HCT116 (cell line): Measurements from ENCODE around the gene CNNM4. TPM values are rescaled to one million over a fixed set of nuclear protein-coding genes. Genes with fewer than 3 reads are reported as not detected.

ENCODE experiments used
- ATAC-seq: fragments of 200-7000 bp; cut with Tn5 transposase; 2 replicates; pipeline ENCODE4 v1.9.1; 2020; ENCODE audit warnings: mild to moderate bottlenecking, moderate library complexity
- BruUV-seq: library from RNA; stranded (reverse); fragments of 400-500 nt; replicated peaks from 2 replicates; lab custom pipeline; 2021; lab: Mats Ljungman, UMichigan
- CTCF ChIA-PET: fragments of 300-600 bp; sonication (Branson Sonifier 250); formaldehyde crosslinking; loops from one replicate; lab custom pipeline; 2021; ENCODE audit warnings: antibody characterized with exemption; lab: Charles Lee
- POLR2A ChIA-PET: fragments of 300-600, 350-600 bp; sonication (Branson Sonifier 250); formaldehyde crosslinking; loops from one replicate; lab custom pipeline; 2021; ENCODE audit warnings: antibody characterized with exemption; lab: Charles Lee
- RAD21 ChIA-PET, 2 experiments: fragments of 300-600 bp; sonication (Branson Sonifier 250); formaldehyde crosslinking; loops; one replicate each; lab custom pipeline; 2023; ENCODE audit warnings: low total read pairs in 2 of 2; ENCODE audit not compliant: uncharacterized antibody in 2 of 2, unreplicated experiment in 2 of 2, low non-redundant PET in 1 of 2; lab: Charles Lee
- DNase-seq: peaks from one replicate; pipeline ENCODE4 v3.0.0-alpha.2; 2010; ENCODE audit warnings: low read depth, low spot score
- H2AFZ ChIP-seq: fragments of 200-600 bp; shearing (Covaris generic), sonication (generic); 2 replicates; pipeline ENCODE4 v1.6.1; 2017; ENCODE audit warnings: low read depth, mixed run types, mixed read lengths, antibody characterized with exemption, low read length; ENCODE audit not compliant: poor library complexity, severe bottlenecking
- H3K27ac ChIP-seq: 2 replicates; pipeline ENCODE4 v1.5.1; 2012; ENCODE audit warnings: low read depth, low read length
- H3K27me3 ChIP-seq: fragments of 200-600 bp; sonication (generic); 2 replicates; pipeline ENCODE4 v1.6.1; 2016; ENCODE audit warnings: mixed run types, low read length, mixed read lengths; ENCODE audit not compliant: insufficient read depth
- H3K36me3 ChIP-seq, 2 experiments: fragments of 200-500 bp in 1 of 2; fragments of 200-600 bp in 1 of 2; sonication (Bioruptor generic) in 1 of 2; sonication (generic) in 1 of 2; 2 replicates each; pipeline versions ENCODE4 v1.5.1 to v1.6.1; 2014 to 2016; ENCODE audit warnings: low read length in 2 of 2, inconsistent platforms in 1 of 2, mixed read lengths in 1 of 2, mixed run types in 1 of 2; ENCODE audit not compliant: insufficient read depth in 2 of 2, control insufficient read depth in 1 of 2
- H3K4me1 ChIP-seq, 2 experiments: fragments of 200-600 bp in 1 of 2; sonication (generic) in 1 of 2; 2 replicates each; pipeline versions ENCODE4 v1.5.1 to v1.6.1; 2012 to 2017; ENCODE audit warnings: low read length in 2 of 2, inconsistent platforms in 1 of 2, mild to moderate bottlenecking in 1 of 2, mixed read lengths in 1 of 2, mixed run types in 1 of 2, moderate library complexity in 1 of 2; ENCODE audit not compliant: insufficient read depth in 2 of 2, control insufficient read depth in 1 of 2
- H3K4me2 ChIP-seq: fragments of 200-600 bp; sonication (generic); 2 replicates; pipeline ENCODE4 v1.6.1; 2017; ENCODE audit warnings: mixed run types, low read length, mixed read lengths
- H3K4me3 ChIP-seq, 2 experiments: fragments of 200-600 bp in 1 of 2; sonication (generic) in 1 of 2; replicated peaks in 1 of 2; 2 replicates each; pipeline ENCODE4 v1.5.1; 2011 to 2016; ENCODE audit warnings: low read length in 2 of 2, control low read depth in 1 of 2, low read depth in 1 of 2, mild to moderate bottlenecking in 1 of 2, mixed read lengths in 1 of 2, mixed run types in 1 of 2
- H3K79me2 ChIP-seq: fragments of 200-600 bp; sonication (generic); 2 replicates; pipeline ENCODE4 v1.6.1; 2017; ENCODE audit warnings: mild to moderate bottlenecking, mixed run types, low read length, moderate library complexity, mixed read lengths; ENCODE audit not compliant: insufficient read depth
- H3K9ac ChIP-seq: fragments of 200-600 bp; sonication (generic); 2 replicates; pipeline ENCODE4 v1.6.1; 2016; ENCODE audit warnings: low read length, mixed read lengths
- H3K9me2 ChIP-seq: fragments of 200-600 bp; sonication (generic), shearing (Covaris generic); 2 replicates; pipeline ENCODE4 v1.6.1; 2017; ENCODE audit warnings: mixed run types, mild to moderate bottlenecking, moderate library complexity; ENCODE audit not compliant: insufficient read depth
- H3K9me3 ChIP-seq, 2 experiments: fragments of 200-500 bp in 1 of 2; fragments of 200-600 bp in 1 of 2; sonication (Bioruptor generic) in 1 of 2; sonication (generic) in 1 of 2; 2 replicates each; pipeline ENCODE4 v1.6.1; 2014 to 2017; ENCODE audit warnings: low read length in 2 of 2, mixed read lengths in 2 of 2, inconsistent platforms in 1 of 2, low read depth in 1 of 2, mild to moderate bottlenecking in 1 of 2, mixed run types in 1 of 2, moderate library complexity in 1 of 2; ENCODE audit not compliant: control insufficient read depth in 1 of 2, insufficient read depth in 1 of 2
- H4K20me1 ChIP-seq: fragments of 200-600 bp; sonication (generic), shearing (Covaris generic); 2 replicates; pipeline ENCODE4 v1.6.1; 2017; ENCODE audit warnings: mixed run types, mild to moderate bottlenecking, moderate library complexity; ENCODE audit not compliant: insufficient read depth
- CEBPB ChIP-seq: IDR thresholded peaks from 2 replicates; pipeline ENCODE4 v1.6.1; 2012; ENCODE audit warnings: low read depth
- EGR1 ChIP-seq: IDR thresholded peaks from 2 replicates; pipeline ENCODE4 v1.6.1; 2012; ENCODE audit warnings: low read depth
- EZH2 ChIP-seq: fragments of 200-600 bp; sonication (generic); IDR thresholded peaks from 2 replicates; pipeline ENCODE4 v1.6.1; 2017; ENCODE audit warnings: antibody characterized with exemption, mixed run types
- EZH2phosphoT487 ChIP-seq: fragments of 200-600 bp; IDR thresholded peaks from 2 replicates; pipeline ENCODE4 v1.6.1; 2018; ENCODE audit warnings: antibody characterized with exemption, borderline replicate concordance
- MAX ChIP-seq: IDR thresholded peaks from 2 replicates; pipeline ENCODE4 v1.6.1; 2012
- RAD21 ChIP-seq: IDR thresholded peaks from 2 replicates; pipeline ENCODE4 v1.6.1; 2012; ENCODE audit warnings: low read depth, mild to moderate bottlenecking
- SIN3A ChIP-seq: IDR thresholded peaks from 2 replicates; pipeline ENCODE4 v1.6.1; 2012; ENCODE audit warnings: low read depth
- TCF7L2 ChIP-seq: IDR thresholded peaks from 2 replicates; pipeline ENCODE4 v1.7.0; 2011; ENCODE audit warnings: borderline replicate concordance, inconsistent platforms; ENCODE audit not compliant: insufficient read depth, insufficient read length; ENCODE audit errors: extremely low read depth
- YY1 ChIP-seq: IDR thresholded peaks from 2 replicates; pipeline ENCODE4 v1.6.1; 2011; ENCODE audit warnings: low read length, low read depth, moderate library complexity, mild to moderate bottlenecking; ENCODE audit not compliant: insufficient replicate concordance; ENCODE audit errors: extremely low read depth
- ZBTB33 ChIP-seq: IDR thresholded peaks from 2 replicates; pipeline ENCODE4 v1.6.1; 2011; ENCODE audit warnings: mild to moderate bottlenecking, low read length, moderate library complexity; ENCODE audit not compliant: insufficient replicate concordance; ENCODE audit errors: extremely low read depth
- intact Hi-C: fragments of 100-400 bp; cut with micrococcal nuclease; formaldehyde crosslinking; loops from 2 replicates; pipeline ENCODE4 v1.10.0; 2022
- total RNA-seq: library from RNA; stranded (reverse); gene quantifications from one replicate; pipeline ENCODE4 v1.2.1, GENCODE V29; 2021; ENCODE audit not compliant: unreplicated experiment

Gene CNNM4
- total RNA-seq, 1 experiment from 2014 or later: 7.9 TPM

GRCh38 chr2:96730212-96730611 is 30.5 kb upstream of the CNNM4 start:
- ChIA-PET POLR2A (no interaction called here), CTCF (no interaction called here), RAD21 (no interaction called here)
- no peaks in the 10 kb centered on the region for H3K27me3 ChIP-seq
- no peak for TF ChIP-seq EZH2
- no peak for TF ChIP-seq TCF7L2
- TF ChIP-seq ZBTB33: no peak
- no peak for TF ChIP-seq RAD21
- TF ChIP-seq CEBPB: no peak
- TF ChIP-seq SIN3A: no peak
- TF ChIP-seq MAX: no peak
- no peak for TF ChIP-seq YY1
- TF ChIP-seq EGR1: no peak
- no peak for TF ChIP-seq EZH2phosphoT487
- no peak overlapping the region for H3K27ac ChIP-seq
- 0 out of 2 replicates have a peak, but pooled peaks cover 5% of the 10 kb centered on the region for H4K20me1 ChIP-seq
- H3K4me2 ChIP-seq: no peak overlapping the region
- H3K9ac ChIP-seq: no peak overlapping the region
- intact Hi-C loops: no loop called here
- H3K4me3 ChIP-seq: no peak overlapping the region
- no peak for ATAC-seq
- H3K36me3 ChIP-seq: peaks cover 18 to 34% of the 10 kb centered on the region in 2 experiments; a peak in 3 of 4 replicates
- no peaks in the 10 kb centered on the region for H3K9me2 ChIP-seq
- H2AFZ ChIP-seq: no peak overlapping the region
- no TSS peak for BruUV-seq
- H3K9me3 ChIP-seq: no peaks in the 10 kb centered on the region
- no peaks in the 10 kb centered on the region for H3K79me2 ChIP-seq
- H3K4me1 ChIP-seq: no peaks in the 10 kb centered on the region
- no peak for DNase-seq
